Measurements from ENCODE around the gene HPDL.

Gene HPDL

DNA sequence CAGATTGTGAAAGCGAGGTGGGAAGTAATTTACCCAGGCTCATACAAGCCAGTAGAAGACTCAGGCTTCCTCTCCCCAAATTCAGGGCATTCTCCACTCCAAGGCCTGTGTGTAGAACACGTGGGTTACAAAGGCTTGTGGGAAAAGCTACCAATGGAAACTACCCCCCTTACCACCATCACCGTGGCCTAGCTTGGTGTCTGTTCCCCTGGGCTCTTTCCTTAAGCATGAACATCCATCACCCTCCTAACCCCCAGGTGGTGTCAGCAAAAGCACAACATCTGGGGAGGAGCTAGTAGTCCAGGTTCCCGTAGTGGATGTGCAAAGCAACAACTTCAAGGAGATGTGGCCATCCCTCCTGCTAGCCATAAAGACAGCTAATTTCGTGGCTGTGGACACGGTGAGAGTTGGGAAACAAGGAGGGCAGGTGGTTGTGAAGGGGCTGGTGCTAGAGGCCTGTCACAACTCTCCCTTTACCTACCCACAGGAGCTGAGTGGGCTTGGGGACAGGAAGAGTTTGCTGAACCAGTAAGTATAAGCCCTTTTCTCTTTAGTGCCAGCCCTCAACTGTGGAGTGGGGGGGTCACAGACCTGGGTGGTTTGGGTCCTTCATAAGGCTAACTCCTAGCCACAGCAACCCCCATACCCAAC, 14.2 kb downstream of the HPDL start:
- peak overlapping the region; percentile 94 for H3K4me3 ChIP-seq (ENCODE audit: low read depth, low read length)
- TF ChIP-seq, protein P1, sequence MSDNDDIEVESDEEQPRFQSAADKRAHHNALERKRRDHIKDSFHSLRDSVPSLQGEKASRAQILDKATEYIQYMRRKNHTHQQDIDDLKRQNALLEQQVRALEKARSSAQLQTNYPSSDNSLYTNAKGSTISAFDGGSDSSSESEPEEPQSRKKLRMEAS (IDR thresholded peaks at IDR 0.05; ENCODE audit: low read depth, low read length) = peak; percentile 86
- TF ChIP-seq POLR2A (IDR thresholded peaks at IDR 0.05; ENCODE audit: extremely low read depth, insufficient read length) = no peak
- DNase-seq (ENCODE audit: low read depth) = peak; percentile 48

DNA sequence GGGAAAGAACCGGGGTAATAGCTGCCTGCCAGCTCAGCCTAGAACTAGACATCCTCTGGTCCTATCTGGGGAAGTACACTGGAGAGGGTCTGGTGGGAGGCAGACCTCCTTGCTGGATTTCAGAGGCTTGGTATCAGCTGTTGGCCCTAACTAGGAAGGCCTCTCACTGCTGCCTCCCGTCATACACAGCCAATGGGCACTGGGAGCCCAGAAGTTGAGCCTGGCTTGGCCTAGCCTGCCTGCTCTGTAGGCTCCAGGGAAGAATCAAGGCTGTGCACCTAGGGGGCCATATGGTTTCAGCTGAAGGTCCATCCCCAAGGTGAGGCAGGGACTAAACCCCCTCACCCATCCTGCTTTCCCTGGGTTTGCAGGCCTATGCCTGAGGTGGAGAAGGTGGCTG, 17.8 kb downstream of the HPDL start:
- no peak for DNase-seq (ENCODE audit: low read depth)
- no peak for TF ChIP-seq MYC (IDR thresholded peaks at IDR 0.05; ENCODE audit: low read depth, low read length)
- TF ChIP-seq, protein P2, sequence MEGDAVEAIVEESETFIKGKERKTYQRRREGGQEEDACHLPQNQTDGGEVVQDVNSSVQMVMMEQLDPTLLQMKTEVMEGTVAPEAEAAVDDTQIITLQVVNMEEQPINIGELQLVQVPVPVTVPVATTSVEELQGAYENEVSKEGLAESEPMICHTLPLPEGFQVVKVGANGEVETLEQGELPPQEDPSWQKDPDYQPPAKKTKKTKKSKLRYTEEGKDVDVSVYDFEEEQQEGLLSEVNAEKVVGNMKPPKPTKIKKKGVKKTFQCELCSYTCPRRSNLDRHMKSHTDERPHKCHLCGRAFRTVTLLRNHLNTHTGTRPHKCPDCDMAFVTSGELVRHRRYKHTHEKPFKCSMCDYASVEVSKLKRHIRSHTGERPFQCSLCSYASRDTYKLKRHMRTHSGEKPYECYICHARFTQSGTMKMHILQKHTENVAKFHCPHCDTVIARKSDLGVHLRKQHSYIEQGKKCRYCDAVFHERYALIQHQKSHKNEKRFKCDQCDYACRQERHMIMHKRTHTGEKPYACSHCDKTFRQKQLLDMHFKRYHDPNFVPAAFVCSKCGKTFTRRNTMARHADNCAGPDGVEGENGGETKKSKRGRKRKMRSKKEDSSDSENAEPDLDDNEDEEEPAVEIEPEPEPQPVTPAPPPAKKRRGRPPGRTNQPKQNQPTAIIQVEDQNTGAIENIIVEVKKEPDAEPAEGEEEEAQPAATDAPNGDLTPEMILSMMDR (IDR thresholded peaks at IDR 0.05; ENCODE audit: low read depth, low read length) = no peak
- no peak for TF ChIP-seq POLR2A (IDR thresholded peaks at IDR 0.05; ENCODE audit: extremely low read depth, insufficient read length)
- TF ChIP-seq, protein P1 (IDR thresholded peaks at IDR 0.05; ENCODE audit: low read depth, low read length) = no peak
- no peak overlapping the region for H3K4me3 ChIP-seq (ENCODE audit: low read depth, low read length)

DNA sequence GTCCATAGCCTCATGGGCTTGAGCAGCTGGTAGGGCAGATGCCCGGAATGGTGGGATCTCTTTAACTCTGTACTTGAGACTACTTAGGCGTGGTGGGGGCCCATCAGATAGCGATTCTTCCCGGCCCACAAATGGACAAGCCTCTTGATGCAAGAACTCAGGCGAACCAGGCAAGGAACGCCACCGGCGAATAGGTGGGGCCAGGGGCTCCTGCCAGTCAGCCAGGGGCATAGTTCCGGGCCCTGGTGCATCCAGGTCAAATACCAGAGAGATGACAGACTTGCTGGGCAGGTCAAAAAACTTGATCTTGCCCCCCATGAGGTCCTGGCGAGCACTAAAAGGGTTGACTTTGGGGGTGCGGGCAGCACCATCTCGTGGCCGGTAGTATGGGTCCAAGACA, 18.3 kb downstream of the HPDL start:
- DNase-seq (ENCODE audit: low read depth) = no peak
- no peak overlapping the region for H3K4me3 ChIP-seq (ENCODE audit: low read depth, low read length)
- TF ChIP-seq, protein P1 (IDR thresholded peaks at IDR 0.05; ENCODE audit: low read depth, low read length) = no peak
- TF ChIP-seq POLR2A (IDR thresholded peaks at IDR 0.05; ENCODE audit: extremely low read depth, insufficient read length) = no peak
- TF ChIP-seq, protein P2 (IDR thresholded peaks at IDR 0.05; ENCODE audit: low read depth, low read length) = no peak
- TF ChIP-seq MYC (IDR thresholded peaks at IDR 0.05; ENCODE audit: low read depth, low read length) = no peak

DNA sequence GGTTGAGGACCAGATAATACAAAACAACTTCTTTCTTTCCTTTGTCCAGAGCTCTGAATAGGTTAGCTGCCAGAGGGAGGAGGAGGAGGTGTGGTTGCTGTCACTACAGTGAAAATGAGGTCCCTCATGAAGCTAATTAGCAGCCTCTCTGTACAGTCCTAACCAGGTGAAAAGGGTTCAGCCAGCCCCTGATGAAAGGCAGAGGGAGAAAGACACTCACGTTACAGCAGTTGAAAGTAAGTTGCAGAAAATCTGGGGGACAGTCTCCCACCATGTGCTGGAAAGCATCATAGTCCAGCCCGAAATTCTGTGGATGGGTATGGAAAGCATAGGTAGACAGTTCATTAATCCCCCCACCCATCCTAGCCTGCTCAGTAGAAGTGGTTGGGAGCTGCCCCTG, 19.8 kb downstream of the HPDL start:
- no peak for DNase-seq (ENCODE audit: low read depth)
- no peak overlapping the region for H3K4me3 ChIP-seq (ENCODE audit: low read depth, low read length)
- no peak for TF ChIP-seq POLR2A (IDR thresholded peaks at IDR 0.05; ENCODE audit: extremely low read depth, insufficient read length)
- TF ChIP-seq, protein P2 (IDR thresholded peaks at IDR 0.05; ENCODE audit: low read depth, low read length) = no peak

DNA sequence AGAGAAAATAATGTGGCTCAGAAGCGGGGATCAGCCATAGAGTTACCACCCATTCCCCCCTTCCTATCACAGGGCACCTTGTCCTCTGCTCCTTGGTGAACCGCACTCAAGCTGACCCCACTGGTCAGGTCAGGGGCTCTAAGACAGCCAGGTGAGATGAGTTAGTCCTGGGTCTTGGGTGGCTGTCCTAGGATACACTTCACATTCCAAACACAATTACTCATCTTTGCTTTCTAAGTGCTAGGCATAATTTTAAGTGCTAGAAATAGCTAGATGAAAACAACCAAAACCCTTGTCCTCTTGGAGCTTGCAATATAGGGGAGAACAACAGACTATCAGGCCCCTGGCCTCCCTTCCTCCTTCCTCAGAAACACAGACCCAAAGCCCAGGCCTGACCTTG, 21.3 kb downstream of the HPDL start:
- TF ChIP-seq POLR2A (IDR thresholded peaks at IDR 0.05; ENCODE audit: extremely low read depth, insufficient read length) (no peak), MYC (IDR thresholded peaks at IDR 0.05; ENCODE audit: low read depth, low read length) (no peak)
- TF ChIP-seq, protein P1 (IDR thresholded peaks at IDR 0.05; ENCODE audit: low read depth, low read length) = no peak
- TF ChIP-seq, protein P2 (IDR thresholded peaks at IDR 0.05; ENCODE audit: low read depth, low read length) = no peak

DNA sequence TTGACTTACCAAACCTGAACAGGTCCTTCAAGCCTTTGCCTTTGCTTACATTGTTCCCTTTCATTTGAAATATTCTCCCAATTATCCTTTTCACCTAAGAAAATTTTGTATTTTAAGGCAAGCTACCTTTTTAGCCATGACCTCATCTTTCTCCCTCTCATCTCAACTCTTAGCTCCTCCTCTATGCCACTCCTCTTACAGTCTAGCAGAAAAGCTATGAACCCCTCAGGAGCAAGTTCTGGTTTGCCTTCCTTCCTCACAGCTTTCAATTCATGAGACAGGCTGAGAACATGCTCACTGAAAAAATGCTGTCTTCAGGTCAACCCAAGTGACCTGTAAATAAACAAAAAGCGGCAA, 21.9 kb downstream of the HPDL start:
- no peak for DNase-seq (ENCODE audit: low read depth)
- H3K4me3 ChIP-seq (ENCODE audit: low read depth, low read length) = no peak overlapping the region

More for the DNA sequence above, 21.3 kb downstream of the HPDL start:
- no peak for DNase-seq (ENCODE audit: low read depth)
- H3K4me3 ChIP-seq (ENCODE audit: low read depth, low read length) = no peak overlapping the region

More for the DNA sequence above, 21.9 kb downstream of the HPDL start:
- TF ChIP-seq MYC (IDR thresholded peaks at IDR 0.05; ENCODE audit: low read depth, low read length) (no peak), POLR2A (IDR thresholded peaks at IDR 0.05; ENCODE audit: extremely low read depth, insufficient read length) (no peak)
- TF ChIP-seq, protein P1 (IDR thresholded peaks at IDR 0.05; ENCODE audit: low read depth, low read length) = no peak
- TF ChIP-seq, protein P2 (IDR thresholded peaks at IDR 0.05; ENCODE audit: low read depth, low read length) = no peak

Data from NB4 (cell line).